Keratinocyte (primary cell): ENCODE data around the gene BTG2.

Experiments
- CTCF ChIP-seq, 3 experiments: IDR thresholded peaks in 1 of 3; conservative IDR thresholded peaks in 1 of 3; optimal IDR thresholded peaks in 1 of 3; 2 replicates in 2 of 3; 3 replicates in 1 of 3; pipeline versions ENCODE3 to v1.5.1; 2011; ENCODE audit warnings: low read length in 3 of 3, mild to moderate bottlenecking in 3 of 3, moderate library complexity in 2 of 3, control low read depth in 1 of 3, inconsistent platforms in 1 of 3; ENCODE audit not compliant: insufficient read depth in 2 of 3; ENCODE audit errors: extremely low read depth in 1 of 3
- EZH2 ChIP-seq: IDR thresholded peaks from one replicate; pipeline ENCODE4 v1.6.1; 2012; ENCODE audit warnings: inconsistent platforms, mild to moderate bottlenecking, low read length, moderate library complexity

- TF ChIP-seq CTCF (optimal IDR thresholded peaks at IDR 0.05 in 1 of 3, IDR thresholded peaks at IDR 0.05 in 1 of 3, conservative IDR thresholded peaks at IDR 0.05 in 1 of 3; ENCODE audit: extremely low read depth in 1 of 3, insufficient read depth in 2 of 3, low read length in 3 of 3) (no peak), EZH2 (no peak)
These were observed 41.4 kb downstream of the BTG2 start for GRCh38 chr1:203346769-203347102.
